Transverse colon (tissue), 4 donors: ENCODE measurements around the gene DHRS3.

Source experiments
- EP300 ChIP-seq: sonication (generic); formaldehyde crosslinking; IDR thresholded peaks from one replicate; pipeline ENCODE4 v1.6.1; 2017; ENCODE audit warnings: antibody characterized with exemption, low read depth
- POLR2A ChIP-seq: fragments of 450-650 bp; IDR thresholded peaks from one replicate; pipeline ENCODE4 v1.6.1; 2016; ENCODE audit warnings: antibody characterized with exemption, mild to moderate bottlenecking, moderate library complexity
- POLR2AphosphoS5 ChIP-seq, 3 donors: sonication (generic); formaldehyde crosslinking; IDR thresholded peaks; one replicate each; pipeline ENCODE4 v1.6.1; 2016; ENCODE audit warnings: antibody characterized with exemption in 3 of 3
- TF ChIP-seq, protein P1 (sequence below), 5 experiments: fragments of 200-600 bp in 3 of 5; fragments of 450-650 bp in 2 of 5; sonication (generic) in 3 of 5; IDR thresholded peaks; 1 replicate in 2 of 5; 2 replicates in 3 of 5; pipeline ENCODE4 v1.5.1; 2016 to 2017; ENCODE audit warnings: antibody characterized with exemption in 5 of 5, inconsistent platforms in 3 of 5, mild to moderate bottlenecking in 2 of 5, moderate library complexity in 1 of 5

DNA sequence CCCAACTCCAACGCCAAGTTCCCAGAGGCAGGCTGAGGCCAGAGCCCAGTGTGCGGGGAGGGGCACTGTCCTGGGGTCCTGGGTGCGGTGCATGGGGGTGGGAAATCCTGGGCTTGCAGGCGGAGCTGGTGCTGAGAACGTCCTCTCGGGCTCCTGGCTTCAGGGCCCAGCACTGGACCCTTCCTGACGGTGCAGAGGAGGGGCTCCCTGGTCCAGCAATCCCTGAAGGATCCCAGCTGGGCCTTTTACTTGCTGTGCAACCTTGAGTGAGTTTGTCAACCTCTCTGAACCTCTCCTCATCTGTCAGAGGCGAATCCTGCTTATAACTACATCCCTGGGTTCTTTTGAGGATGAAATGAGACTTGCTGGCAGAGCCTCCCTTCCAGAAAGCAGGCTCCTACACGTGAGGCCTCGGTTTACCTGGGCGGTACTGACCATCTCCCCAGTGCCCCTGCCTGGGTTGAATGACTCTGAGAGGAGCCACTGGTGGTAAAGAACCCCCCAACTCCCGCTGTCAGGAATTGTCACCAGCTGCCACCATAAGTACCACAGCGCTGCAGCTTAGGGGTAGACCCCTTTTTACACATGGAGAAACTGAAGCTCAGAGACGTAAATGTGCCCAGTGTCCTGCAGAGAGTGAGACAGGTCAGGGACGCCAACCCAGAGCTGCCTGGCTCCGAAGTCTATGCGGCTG, 77.3 kb downstream of the DHRS3 start:
- TF ChIP-seq, protein P1, sequence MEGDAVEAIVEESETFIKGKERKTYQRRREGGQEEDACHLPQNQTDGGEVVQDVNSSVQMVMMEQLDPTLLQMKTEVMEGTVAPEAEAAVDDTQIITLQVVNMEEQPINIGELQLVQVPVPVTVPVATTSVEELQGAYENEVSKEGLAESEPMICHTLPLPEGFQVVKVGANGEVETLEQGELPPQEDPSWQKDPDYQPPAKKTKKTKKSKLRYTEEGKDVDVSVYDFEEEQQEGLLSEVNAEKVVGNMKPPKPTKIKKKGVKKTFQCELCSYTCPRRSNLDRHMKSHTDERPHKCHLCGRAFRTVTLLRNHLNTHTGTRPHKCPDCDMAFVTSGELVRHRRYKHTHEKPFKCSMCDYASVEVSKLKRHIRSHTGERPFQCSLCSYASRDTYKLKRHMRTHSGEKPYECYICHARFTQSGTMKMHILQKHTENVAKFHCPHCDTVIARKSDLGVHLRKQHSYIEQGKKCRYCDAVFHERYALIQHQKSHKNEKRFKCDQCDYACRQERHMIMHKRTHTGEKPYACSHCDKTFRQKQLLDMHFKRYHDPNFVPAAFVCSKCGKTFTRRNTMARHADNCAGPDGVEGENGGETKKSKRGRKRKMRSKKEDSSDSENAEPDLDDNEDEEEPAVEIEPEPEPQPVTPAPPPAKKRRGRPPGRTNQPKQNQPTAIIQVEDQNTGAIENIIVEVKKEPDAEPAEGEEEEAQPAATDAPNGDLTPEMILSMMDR (IDR thresholded peaks at IDR 0.05), result no peak
- TF ChIP-seq POLR2A, result no peak
- TF ChIP-seq EP300, result no peak
- TF ChIP-seq POLR2AphosphoS5 (IDR thresholded peaks at IDR 0.05), result no peak
